HG02973 (cell line): ENCODE data around the gene KLHDC4.

Experiments
- ATAC-seq: cut with Tn5 transposase; IDR thresholded peaks from one replicate; pipeline ENCODE4 v1.9.1; 2021; ENCODE audit warnings: moderate library complexity; ENCODE audit not compliant: unreplicated experiment

Gene KLHDC4

GRCh38 chr16:87664792-87665191 lies 101.0 kb downstream of the KLHDC4 start:
- no peak for ATAC-seq

- ATAC-seq = no peak
These were observed 103.3 kb downstream of the KLHDC4 start for GRCh38 chr16:87662254-87663204.

- no peak for ATAC-seq
These were observed 104.2 kb downstream of the KLHDC4 start for GRCh38 chr16:87661561-87661960.

GRCh38 chr16:87658564-87659225 lies 107.1 kb downstream of the KLHDC4 start:
- ATAC-seq = no peak
